Measurements from ENCODE around the gene STAP1.

DNA sequence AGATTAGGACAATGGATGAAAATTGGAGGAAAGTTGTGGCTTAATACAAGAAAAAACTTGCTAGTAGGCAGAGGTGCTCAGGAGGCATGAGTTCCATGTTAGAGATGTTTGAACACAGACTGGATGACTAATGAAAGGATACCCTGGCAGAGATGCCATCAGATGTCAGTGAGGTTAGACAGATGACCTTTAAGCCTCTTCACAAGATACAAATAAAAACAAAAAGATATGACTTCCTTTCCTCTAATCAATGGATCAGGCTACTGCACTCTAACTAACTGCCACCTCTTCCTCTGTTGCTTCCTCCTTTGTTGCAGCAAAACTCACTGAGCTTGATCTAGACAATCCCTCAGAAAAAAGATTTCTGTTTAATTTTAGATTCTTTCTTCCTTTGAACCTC lies 14.7 kb downstream of the STAP1 start:
- no peak for TF ChIP-seq POLR2A (IDR thresholded peaks at IDR 0.05)
- no peak for TF ChIP-seq CTCF (IDR thresholded peaks at IDR 0.05)
